H9 (cell line): ENCODE measurements around the gene ADGRG4. TPM values are rescaled to one million over a fixed set of nuclear protein-coding genes. Genes with fewer than 3 reads are reported as not detected.

ENCODE experiments used
- DNase-seq: peaks from one replicate; pipeline ENCODE4 v3.0.0-alpha.2; 2017
- H2AFZ ChIP-seq: one replicate; pipeline ENCODE4 v1.6.1; 2013; ENCODE audit warnings: mild to moderate bottlenecking, low read length, control low read depth, moderate library complexity
- H2AK5ac ChIP-seq: 2 replicates; pipeline ENCODE4 v1.6.1; 2013; ENCODE audit warnings: low read length, control low read depth, mixed read lengths; ENCODE audit not compliant: insufficient read length
- H2BK120ac ChIP-seq: one replicate; pipeline ENCODE4 v1.6.1; 2013; ENCODE audit warnings: low read depth, mild to moderate bottlenecking, low read length, control low read depth, inconsistent platforms; ENCODE audit not compliant: poor library complexity, severe bottlenecking
- H2BK12ac ChIP-seq: 2 replicates; pipeline ENCODE4 v1.6.1; 2013; ENCODE audit warnings: low read length, control low read depth, mixed read lengths, low read depth; ENCODE audit not compliant: insufficient read length
- H2BK15ac ChIP-seq: 2 replicates; pipeline ENCODE4 v1.6.1; 2013; ENCODE audit warnings: low read depth, low read length, control low read depth
- H2BK20ac ChIP-seq: one replicate; pipeline ENCODE4 v1.6.1; 2013; ENCODE audit warnings: low read depth, mild to moderate bottlenecking, low read length, control low read depth, inconsistent platforms; ENCODE audit not compliant: poor library complexity, severe bottlenecking
- H2BK5ac ChIP-seq: 2 replicates; pipeline ENCODE4 v1.6.1; 2013; ENCODE audit warnings: low read length, control low read depth, mixed read lengths; ENCODE audit not compliant: insufficient read length
- H3K14ac ChIP-seq: 2 replicates; pipeline ENCODE4 v1.6.1; 2013; ENCODE audit warnings: low read length, control low read depth; ENCODE audit not compliant: insufficient read depth
- H3K18ac ChIP-seq: 2 replicates; pipeline ENCODE4 v1.6.1; 2013; ENCODE audit warnings: low read depth, mild to moderate bottlenecking, mixed read lengths, low read length, control low read depth; ENCODE audit not compliant: insufficient read length
- H3K23ac ChIP-seq: 2 replicates; pipeline ENCODE4 v1.6.1; 2013; ENCODE audit warnings: low read length, control low read depth, mixed read lengths, low read depth; ENCODE audit not compliant: insufficient read length
- H3K23me2 ChIP-seq: 2 replicates; pipeline ENCODE4 v1.6.1; 2013; ENCODE audit warnings: low read depth, mild to moderate bottlenecking, mixed read lengths, low read length, control low read depth; ENCODE audit not compliant: insufficient read length, poor library complexity, severe bottlenecking
- H3K27ac ChIP-seq: 2 replicates; pipeline ENCODE4 v1.5.1; 2013; ENCODE audit warnings: low read length, control low read depth, mixed read lengths, low read depth; ENCODE audit not compliant: insufficient read length
- H3K27me3 ChIP-seq: 2 replicates; pipeline ENCODE4 v1.6.1; 2013; ENCODE audit warnings: low read length, control low read depth, inconsistent platforms; ENCODE audit not compliant: insufficient read depth
- H3K4ac ChIP-seq: 2 replicates; pipeline ENCODE4 v1.6.1; 2013; ENCODE audit warnings: low read depth, mild to moderate bottlenecking, control low read depth, inconsistent platforms, low read length, moderate library complexity
- H3K4me1 ChIP-seq: 2 replicates; pipeline ENCODE4 v1.6.1; 2013; ENCODE audit warnings: low read length, control low read depth, inconsistent platforms; ENCODE audit not compliant: insufficient read depth
- H3K4me2 ChIP-seq: 2 replicates; pipeline ENCODE4 v1.6.1; 2013; ENCODE audit warnings: low read length, control low read depth, mixed read lengths; ENCODE audit not compliant: insufficient read length, insufficient read depth
- H3K56ac ChIP-seq: 2 replicates; pipeline ENCODE4 v1.6.1; 2013; ENCODE audit warnings: low read depth, mild to moderate bottlenecking, mixed read lengths, low read length, control low read depth; ENCODE audit not compliant: insufficient read length
- H3K79me1 ChIP-seq: 2 replicates; pipeline ENCODE4 v1.6.1; 2013; ENCODE audit warnings: low read depth, mild to moderate bottlenecking, moderate library complexity, low read length, control low read depth, inconsistent platforms; ENCODE audit not compliant: insufficient read depth, poor library complexity, severe bottlenecking
- H3K79me2 ChIP-seq: 2 replicates; pipeline ENCODE4 v1.6.1; 2013; ENCODE audit warnings: low read length, control low read depth, inconsistent platforms; ENCODE audit not compliant: insufficient read depth
- H3K9ac ChIP-seq: 2 replicates; pipeline ENCODE4 v1.6.1; 2013; ENCODE audit warnings: low read length, control low read depth, mixed read lengths; ENCODE audit not compliant: insufficient read length; ENCODE audit errors: extremely low read depth
- H3K9me3 ChIP-seq: one replicate; pipeline ENCODE4 v1.6.1; 2013; ENCODE audit warnings: low read depth, low read length, inconsistent platforms; ENCODE audit not compliant: control insufficient read depth
- H3T11ph ChIP-seq: one replicate; pipeline ENCODE4 v1.6.1; 2013; ENCODE audit warnings: mild to moderate bottlenecking, low read length, control low read depth, inconsistent platforms
- H4K20me1 ChIP-seq: one replicate; pipeline ENCODE4 v1.6.1; 2013; ENCODE audit not compliant: control insufficient read depth, insufficient read length, insufficient read depth
- H4K5ac ChIP-seq: 2 replicates; pipeline ENCODE4 v1.6.1; 2013; ENCODE audit warnings: low read depth, mild to moderate bottlenecking, mixed read lengths, low read length, control low read depth; ENCODE audit not compliant: insufficient read length
- H4K8ac ChIP-seq: replicated peaks from 2 replicates; pipeline ENCODE4 v1.6.1; 2013; ENCODE audit warnings: low read length, control low read depth, mixed read lengths, low read depth; ENCODE audit not compliant: insufficient read length
- H4K91ac ChIP-seq: 2 replicates; pipeline ENCODE4 v1.6.1; 2013; ENCODE audit warnings: low read depth, mild to moderate bottlenecking, moderate library complexity, mixed read lengths, low read length, control low read depth; ENCODE audit not compliant: insufficient read length
- H3K27ac Mint-ChIP-seq, 3 experiments: 2 replicates in 2 of 3; 3 replicates in 1 of 3; pipeline ENCODE4 v1.8.0; 2020 to 2021; ENCODE audit warnings: mixed read lengths in 3 of 3, mild to moderate bottlenecking in 1 of 3, moderate library complexity in 1 of 3
- H3K27me3 Mint-ChIP-seq: 2 replicates; pipeline ENCODE4 v1.8.0; 2021; ENCODE audit warnings: low read depth, mild to moderate bottlenecking, moderate library complexity, mixed read lengths
- H3K36me3 Mint-ChIP-seq, 3 experiments: 2 replicates in 2 of 3; 3 replicates in 1 of 3; pipeline ENCODE4 v1.8.0; 2020 to 2021; ENCODE audit warnings: low read depth in 3 of 3, mixed read lengths in 3 of 3; ENCODE audit not compliant: insufficient read depth in 1 of 3
- H3K4me1 Mint-ChIP-seq, 2 experiments: 2 replicates each; pipeline ENCODE4 v1.8.0; 2020; ENCODE audit warnings: mixed read lengths in 2 of 2
- H3K4me3 Mint-ChIP-seq, 2 experiments: 2 replicates in 1 of 2; 3 replicates in 1 of 2; pipeline ENCODE4 v1.8.0; 2020 to 2021; ENCODE audit warnings: mild to moderate bottlenecking in 2 of 2, mixed read lengths in 2 of 2, moderate library complexity in 1 of 2
- H3K9me3 Mint-ChIP-seq, 2 experiments: 2 replicates in 1 of 2; 3 replicates in 1 of 2; pipeline ENCODE4 v1.8.0; 2020; ENCODE audit warnings: mild to moderate bottlenecking in 2 of 2, mixed read lengths in 2 of 2, moderate library complexity in 1 of 2
- WGBS: extraction: QIAGEN DNeasy Blood & Tissue Kit; methylation state at CpG from one replicate; pipeline ENCODE4 v1.1.7; 2013; ENCODE audit warnings: missing lambda C conversion rate, low lambda C conversion rate, mixed read lengths; ENCODE audit not compliant: insufficient read length; ENCODE audit errors: extremely low coverage; 5-methylcytosine and 5-hydroxymethylcytosine counted together
- total RNA-seq: library from RNA; stranded (reverse); gene quantifications from 2 replicates; pipeline ENCODE4 v1.2.1, GENCODE V29; 2021
- TF ChIP-seq, protein P1 (sequence below): fragments of 200-600 bp; sonication (generic); conservative IDR thresholded peaks from 3 replicates; pipeline ENCODE4 v1.8.0; 2021; ENCODE audit warnings: antibody characterized with exemption, mild to moderate bottlenecking

Gene ADGRG4
- total RNA-seq, 1 experiment from 2014 or later = not detected

GRCh38 chrX:136262812-136263315 lies 37.9 kb upstream of the ADGRG4 start:
- Mint-ChIP-seq H3K27me3 (peaks cover 2% of the 10 kb centered on the region; the same call in 1 of the 2 replicates), H3K9me3 (peaks cover 61 to 82% of the 10 kb centered on the region in 2 experiments), H3K4me1 (peaks cover 7 to 20% of the 10 kb centered on the region in 2 experiments), H3K4me3 (no peak overlapping the region), H3K36me3 (peaks cover 0 to 2% (median 0%) of the 10 kb centered on the region in 3 experiments; a peak in 1 of 7 replicates), H3K27ac (no peak overlapping the region)
- H2BK20ac ChIP-seq = no peak overlapping the region
- no peaks in the 10 kb centered on the region for H4K20me1 ChIP-seq
- H3K56ac ChIP-seq = no peak overlapping the region
- H3K9me3 ChIP-seq = peaks cover 50% of the 10 kb centered on the region
- WGBS = no CpG with 5 or more reads among the region's 7 CpGs
- no peak overlapping the region for H4K8ac ChIP-seq
- H3K27me3 ChIP-seq = no peaks in the 10 kb centered on the region
- TF ChIP-seq, protein P1, sequence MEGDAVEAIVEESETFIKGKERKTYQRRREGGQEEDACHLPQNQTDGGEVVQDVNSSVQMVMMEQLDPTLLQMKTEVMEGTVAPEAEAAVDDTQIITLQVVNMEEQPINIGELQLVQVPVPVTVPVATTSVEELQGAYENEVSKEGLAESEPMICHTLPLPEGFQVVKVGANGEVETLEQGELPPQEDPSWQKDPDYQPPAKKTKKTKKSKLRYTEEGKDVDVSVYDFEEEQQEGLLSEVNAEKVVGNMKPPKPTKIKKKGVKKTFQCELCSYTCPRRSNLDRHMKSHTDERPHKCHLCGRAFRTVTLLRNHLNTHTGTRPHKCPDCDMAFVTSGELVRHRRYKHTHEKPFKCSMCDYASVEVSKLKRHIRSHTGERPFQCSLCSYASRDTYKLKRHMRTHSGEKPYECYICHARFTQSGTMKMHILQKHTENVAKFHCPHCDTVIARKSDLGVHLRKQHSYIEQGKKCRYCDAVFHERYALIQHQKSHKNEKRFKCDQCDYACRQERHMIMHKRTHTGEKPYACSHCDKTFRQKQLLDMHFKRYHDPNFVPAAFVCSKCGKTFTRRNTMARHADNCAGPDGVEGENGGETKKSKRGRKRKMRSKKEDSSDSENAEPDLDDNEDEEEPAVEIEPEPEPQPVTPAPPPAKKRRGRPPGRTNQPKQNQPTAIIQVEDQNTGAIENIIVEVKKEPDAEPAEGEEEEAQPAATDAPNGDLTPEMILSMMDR = no peak
- H2AFZ ChIP-seq = no peak overlapping the region
- no peaks in the 10 kb centered on the region for H3K4me1 ChIP-seq
- H2BK12ac ChIP-seq = no peak overlapping the region
- no peak overlapping the region for H3K4me2 ChIP-seq
- no peaks in the 10 kb centered on the region for H3K23me2 ChIP-seq
- H2BK5ac ChIP-seq = no peak overlapping the region
- H3K23ac ChIP-seq = no peak overlapping the region
- no peak overlapping the region for H3T11ph ChIP-seq
- H2BK15ac ChIP-seq = no peak overlapping the region
- no peak for DNase-seq
- no peak overlapping the region for H3K27ac ChIP-seq
- H3K18ac ChIP-seq = no peak overlapping the region
- no peak overlapping the region for H3K14ac ChIP-seq
- H3K79me2 ChIP-seq = no peaks in the 10 kb centered on the region
- H2AK5ac ChIP-seq = no peak overlapping the region
- H3K4ac ChIP-seq = no peak overlapping the region
- no peak overlapping the region for H3K9ac ChIP-seq
- no peak overlapping the region for H4K91ac ChIP-seq
- no peak overlapping the region for H4K5ac ChIP-seq
- H2BK120ac ChIP-seq = no peak overlapping the region
- H3K79me1 ChIP-seq = no peaks in the 10 kb centered on the region
